MV-4-11 (cell line): ENCODE results near the gene PRORP.
"Not testable (repeated sequence)": the region's sequence is repeated elsewhere in the genome, so short reads cannot be mapped to it uniquely, and the experiment has no call there.

Source experiments
- DNase-seq: peaks from one replicate; lab custom pipeline; 2025; lab: John Stamatoyannopoulos, UW

PRORP gene

DNA sequence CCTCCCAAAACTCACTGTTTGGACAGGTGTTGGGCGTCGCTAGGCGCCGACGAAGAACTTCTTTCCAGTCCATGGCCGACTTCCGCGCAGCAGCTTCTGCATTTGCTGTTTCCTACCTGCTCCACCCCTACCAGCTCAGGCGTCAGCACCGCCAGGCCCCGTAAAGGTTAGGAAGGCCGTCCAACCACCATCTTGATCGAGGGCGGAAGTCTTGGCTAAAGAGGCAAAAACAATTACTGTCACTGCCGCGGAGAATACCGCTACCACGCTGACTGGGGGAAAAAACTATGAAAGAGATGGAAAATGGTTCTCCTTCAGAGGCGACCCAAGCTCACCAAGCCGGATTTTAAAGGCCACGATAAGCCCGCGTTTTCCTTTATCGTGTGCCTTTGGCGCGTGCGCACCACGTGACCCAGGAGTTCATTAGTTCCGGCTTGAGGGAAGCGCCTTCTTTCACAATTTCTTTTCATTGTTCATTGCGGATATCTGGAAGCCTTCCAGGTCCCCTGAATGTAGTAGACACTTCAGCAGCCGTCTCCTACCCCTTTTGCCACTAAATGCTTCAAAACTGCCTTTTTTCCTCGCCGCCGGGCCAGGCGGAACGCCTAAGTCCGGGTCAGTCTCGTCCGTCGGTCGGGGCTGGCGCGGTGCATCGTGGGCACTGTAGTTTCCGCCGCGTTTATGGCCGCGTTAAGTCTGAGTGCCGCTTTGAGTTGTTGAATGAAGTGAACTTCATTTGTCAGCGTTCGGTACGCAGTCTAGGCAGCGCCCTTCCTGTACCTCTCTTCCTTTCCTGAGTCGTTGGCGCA, at the start of gene PRORP, which contains the start of gene PPP2R3C:
TSS of gene PRORP (plus strand) at position 666 of the 809 bp plus-strand sequence. CDS start 694 bp downstream, outside the sequence.
TSS of gene PPP2R3C (minus strand) at position 104 of the 809 bp plus-strand sequence. CDS start at position 73, 31 bp downstream.
- DNase-seq = peak; percentile 91

DNA sequence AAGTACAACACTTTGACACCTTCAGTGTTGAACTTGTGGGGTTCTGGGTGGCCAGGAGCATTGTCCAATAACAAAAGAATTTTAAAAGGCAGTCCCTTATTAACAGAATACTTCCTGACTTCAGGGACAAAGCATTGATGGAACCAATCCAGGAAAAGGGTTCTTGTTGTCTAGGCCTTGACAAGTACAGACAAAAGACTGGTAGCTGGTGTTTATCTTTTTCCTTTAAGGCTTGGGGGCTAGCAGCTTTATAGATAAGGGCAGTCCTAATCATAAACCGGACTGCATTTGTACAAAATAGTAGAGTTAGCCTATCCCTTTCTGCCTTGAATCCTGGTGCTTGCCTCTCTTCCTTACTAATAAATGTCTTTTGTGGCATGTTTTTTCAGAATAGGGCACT, 48.9 kb upstream of the PRORP start:
- no peak for DNase-seq

DNA sequence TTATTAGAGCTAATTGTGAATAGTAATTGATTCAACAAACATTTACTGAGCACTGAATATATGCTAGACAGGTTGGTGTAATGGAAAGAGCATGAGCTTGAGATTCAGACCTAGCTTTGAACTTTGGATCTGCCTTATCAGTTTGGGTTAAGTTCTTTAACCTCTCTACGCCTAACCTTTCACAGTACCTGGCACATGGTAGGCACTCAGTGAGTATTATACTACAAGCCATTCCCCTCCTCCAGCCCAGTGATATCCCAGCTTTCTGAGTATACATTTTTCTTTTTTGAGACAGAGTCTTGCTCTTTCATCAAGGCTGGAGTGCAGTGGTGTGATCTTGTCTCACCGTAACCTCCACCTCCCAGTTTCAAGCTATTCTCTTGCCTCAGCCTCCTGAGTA, 44.3 kb upstream of the PRORP start:
- no peak for DNase-seq

DNA sequence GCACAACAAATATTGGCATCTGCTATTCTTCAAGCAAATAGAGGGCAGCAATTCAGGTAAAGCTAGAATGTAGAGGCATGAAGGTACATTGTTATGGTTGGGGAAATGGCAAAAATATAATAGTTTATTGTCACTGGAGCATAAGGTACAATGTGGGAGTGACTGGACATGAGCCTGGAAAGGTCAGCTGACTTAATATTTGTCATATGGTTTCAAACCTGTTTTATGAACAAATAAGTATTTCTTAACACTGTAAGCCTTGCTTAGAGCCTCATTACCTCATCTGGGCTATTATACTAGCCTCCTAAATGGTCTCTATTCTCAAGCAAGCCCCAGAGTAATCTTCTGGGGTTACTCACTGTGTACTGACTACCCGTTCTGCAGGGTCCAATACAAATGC, 42.6 kb upstream of the PRORP start:
- no peak for DNase-seq

DNA sequence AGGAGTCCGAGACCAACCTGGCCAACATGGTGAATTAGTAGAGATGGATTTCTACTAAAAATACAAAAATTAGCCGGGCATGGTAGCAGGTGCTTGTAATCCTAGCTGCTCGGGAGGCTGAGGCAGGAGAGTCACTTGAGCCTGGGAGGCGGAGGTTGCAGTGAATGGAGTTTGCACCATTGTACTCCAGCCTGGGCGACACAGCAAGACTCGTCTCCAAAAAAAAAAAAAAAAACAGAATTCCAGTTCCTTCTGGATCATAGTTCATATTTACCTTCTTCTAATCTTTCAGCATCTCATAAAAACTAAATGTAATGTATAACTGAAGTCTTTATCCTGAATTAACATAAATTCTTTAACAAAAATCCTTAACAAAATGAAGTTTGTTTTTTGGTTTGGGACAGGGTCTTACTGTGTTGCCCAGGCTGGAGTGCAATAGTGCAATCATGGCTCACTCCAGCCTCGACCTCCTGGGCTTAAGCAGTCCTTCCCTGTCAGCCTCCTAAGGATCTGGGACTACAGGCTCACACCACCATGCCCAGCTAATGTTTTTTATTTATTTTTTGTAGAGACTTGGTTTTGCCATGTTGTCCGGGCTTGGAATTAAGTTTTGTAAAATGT, 38.7 kb upstream of the PRORP start:
- DNase-seq = no peak

DNA sequence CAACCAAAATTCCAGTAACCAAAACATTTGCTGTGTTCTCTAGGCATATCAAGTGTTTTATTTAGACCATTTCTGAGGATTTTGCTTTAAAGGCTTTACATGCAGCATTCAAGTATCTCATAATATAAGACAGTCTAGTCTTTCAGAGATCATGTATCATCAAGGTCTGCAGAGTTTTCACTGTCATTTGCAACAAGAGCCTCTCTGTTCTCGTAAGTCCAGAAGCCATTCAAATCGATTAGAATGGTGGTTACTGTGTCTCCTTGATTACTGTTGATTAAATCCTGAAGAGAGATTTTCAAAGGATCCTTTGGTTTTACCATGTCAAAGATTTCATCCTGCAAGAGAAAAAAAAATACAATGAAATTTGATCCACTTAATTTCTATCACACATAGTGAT, 36.9 kb upstream of the PRORP start:
- DNase-seq = no peak

DNA sequence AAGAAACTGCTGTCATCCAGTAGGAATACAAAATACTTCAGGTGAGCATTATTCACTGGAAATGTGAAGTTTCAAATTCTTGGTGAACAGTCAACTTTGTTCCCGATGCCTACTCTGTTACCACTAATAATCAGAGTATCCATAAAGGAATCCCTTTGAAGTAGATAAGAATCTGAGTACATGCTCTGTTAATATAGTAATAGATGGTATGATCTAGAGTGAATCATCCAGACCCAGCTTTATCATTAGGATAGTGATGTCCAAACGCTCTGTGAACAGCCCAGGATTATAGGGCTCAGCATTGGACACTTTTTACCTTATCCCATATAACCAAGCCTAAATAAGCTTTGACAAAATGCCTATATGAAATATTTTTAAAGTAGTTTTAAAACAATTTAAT, 33.8 kb upstream of the PRORP start:
- no peak for DNase-seq

DNA sequence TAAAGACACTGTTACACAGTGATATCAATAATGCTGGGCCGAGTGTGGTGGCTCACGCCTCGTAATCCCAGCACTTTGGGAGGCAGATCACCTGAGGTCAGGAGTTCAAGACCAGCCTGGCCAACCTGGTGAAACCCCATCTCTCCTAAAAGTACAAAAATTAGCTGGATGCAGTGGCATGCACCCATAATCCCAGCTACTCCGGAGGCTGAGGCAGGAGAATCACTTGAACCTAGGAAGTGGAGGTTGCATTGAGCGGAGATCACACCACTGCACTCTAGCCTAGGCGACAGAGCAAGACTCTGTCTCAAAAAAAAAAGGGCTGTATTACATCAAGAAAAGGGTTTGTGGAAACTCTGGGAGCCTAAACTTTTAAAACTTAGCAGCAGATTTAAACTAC, 27.7 kb upstream of the PRORP start:
- DNase-seq = not testable (repeated sequence)

DNA sequence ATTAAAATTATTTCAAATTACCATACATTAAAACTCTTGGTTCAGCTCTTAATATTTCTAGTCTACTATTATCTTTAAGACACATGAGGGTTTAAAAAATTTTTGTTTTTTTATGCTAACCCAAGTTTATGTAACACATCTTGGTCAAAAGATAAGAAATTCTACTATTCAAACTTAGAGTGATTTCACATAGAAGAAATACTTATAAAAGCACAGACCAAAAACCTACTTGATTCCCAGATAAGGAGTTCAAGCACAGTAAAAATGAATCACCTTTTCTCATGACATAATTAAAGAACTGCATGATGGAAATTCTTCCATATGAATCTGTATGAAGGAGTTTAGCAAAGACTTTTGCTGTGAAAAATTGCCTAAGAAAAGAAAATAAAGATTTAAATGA, 14.5 kb upstream of the PRORP start:
- DNase-seq = no peak

DNA sequence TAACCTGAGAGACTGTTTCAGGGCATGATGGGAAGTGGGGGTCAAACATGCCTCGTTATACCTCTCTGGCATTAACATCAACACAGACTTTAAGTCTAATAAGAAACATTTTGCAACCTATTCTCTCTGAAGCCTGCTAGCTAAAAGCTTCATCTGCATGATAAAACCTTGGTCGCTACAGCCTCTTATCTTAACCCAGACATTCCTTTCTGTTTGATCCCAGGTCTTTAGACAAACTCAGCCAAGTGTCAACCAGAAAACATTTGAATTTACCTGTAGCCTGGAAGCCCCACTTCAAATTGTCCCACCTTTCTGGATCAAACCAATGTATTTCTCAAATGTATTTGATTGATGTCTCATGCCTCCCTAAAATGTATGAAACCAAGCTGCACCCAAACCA, 9.7 kb upstream of the PRORP start:
- DNase-seq = no peak

DNA sequence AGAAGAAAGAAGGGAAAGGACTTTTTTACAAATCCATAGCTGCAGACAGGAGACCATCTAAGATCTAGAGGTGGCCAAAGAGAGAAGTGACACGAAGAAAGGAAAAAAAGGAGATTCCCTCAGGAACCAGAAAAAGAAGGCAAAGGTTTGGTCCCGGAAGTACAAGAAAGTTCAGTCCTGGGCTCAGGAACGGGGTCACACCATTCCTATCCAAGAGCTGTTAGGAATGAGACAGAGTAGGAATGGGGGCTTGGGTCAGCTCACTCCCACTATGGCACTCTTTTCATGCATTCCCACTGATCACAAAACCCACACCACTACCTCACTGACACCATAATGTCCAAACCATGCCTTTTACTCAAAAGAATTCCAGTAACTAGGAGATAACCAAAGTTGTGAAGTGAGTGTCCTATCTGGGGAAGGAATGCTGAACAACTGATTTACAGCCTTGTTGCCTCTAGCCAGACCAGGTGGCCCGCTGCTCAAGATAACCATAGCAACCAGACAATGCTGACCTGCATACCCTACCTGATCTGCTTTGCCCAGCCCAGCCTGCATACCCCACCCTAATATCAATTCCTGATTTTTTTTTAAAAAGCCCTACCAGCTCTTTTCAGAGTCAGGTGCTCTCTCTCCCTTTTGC, 8.9 kb upstream of the PRORP start:
- no peak for DNase-seq

DNA sequence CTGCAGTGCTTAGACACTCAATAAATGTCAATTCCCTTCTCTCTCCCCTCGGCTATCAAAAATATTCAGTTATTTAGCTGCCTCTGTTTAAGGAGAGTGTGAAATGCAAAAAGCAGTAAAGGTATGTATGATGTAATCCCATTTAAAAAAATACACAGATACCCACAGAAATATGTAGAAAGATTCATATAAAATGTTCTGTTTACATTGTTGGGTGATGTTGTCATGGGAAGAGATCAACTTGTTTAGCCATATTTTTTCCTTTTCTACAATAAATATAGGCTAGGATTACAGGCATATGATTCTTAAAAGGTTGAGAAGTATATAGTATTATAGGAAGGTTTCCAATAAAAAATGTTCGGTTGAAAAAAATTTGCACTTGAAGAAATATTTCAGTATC, 8.3 kb upstream of the PRORP start:
- no peak for DNase-seq

DNA sequence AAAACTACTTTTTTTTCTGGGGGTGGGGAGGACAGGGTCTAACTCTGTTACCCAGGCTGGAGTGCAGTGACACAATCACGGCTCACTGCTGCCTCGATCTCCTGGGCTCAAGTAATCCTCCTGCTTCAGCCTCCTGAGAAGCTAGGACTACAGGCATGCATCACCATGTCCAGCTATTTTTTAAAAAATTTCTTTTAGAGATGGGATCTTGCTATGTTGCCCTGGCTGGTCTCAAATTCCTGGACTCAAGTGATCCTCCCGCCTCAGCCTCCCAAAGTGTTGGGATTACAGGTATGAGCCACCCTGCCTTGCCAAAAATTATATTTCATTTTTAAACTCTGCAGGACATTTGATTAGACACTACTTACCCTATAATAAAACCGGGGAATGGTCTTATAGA, 6.1 kb upstream of the PRORP start:
- no peak for DNase-seq

DNA sequence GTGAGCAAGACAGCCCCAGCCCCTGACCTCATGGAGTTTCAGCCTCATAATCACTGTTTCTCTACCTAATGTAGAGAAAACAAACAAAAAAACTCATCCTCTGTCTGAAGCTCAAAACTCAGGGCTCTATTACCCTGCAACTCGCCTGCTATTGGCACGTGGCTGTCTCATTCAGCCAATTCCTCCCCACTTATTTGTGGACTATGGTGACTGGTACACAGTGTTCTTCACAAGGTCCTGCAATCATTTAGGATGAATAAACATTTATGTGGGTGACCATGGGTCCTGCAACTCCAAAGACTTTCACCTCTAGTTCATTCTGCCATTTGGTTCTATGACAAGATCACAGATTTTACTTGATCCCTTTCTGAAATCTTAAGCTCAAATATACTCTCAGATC, 5.2 kb upstream of the PRORP start:
- no peak for DNase-seq

DNA sequence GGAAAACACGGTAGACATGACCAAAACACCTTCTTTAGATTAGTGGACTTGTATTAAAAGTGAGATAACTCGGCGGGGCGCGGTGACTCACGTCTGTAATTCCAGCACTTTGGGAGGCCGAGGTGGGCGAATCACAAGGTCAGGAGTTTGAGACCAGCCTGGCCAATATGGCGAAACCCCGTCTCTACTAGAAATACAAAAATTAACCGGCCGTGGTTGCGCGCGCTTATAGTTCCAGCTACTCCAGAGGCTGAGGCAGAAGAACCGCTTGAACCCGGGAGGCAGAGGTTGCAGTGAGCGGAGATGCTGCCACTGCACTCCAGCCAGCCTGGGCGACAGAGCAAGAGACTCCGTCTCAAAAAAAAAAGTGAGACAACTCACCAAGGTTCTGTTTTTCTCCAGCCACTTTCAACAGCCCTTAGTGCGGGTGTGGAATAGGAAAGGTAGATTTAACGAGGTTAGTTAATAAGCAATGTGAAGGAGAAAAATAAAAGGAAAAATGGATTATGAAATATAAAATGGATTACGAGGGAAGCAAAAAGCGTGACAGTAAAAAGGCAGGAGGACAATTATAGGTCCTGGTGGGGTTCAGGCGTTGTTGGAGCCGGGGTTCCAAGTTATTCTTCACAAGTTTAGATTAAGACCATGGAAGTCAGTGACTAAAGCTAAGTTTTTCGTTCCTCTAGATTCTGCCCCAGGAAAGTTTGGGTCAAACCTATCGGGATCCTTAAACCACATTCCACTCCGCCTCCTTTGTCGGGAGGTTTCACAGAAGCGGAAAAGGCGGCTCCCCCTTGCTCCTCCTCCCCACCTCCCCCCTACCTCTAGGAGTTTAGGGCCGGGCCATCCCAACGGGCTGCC, 1.1 kb upstream of the PRORP start:
- DNase-seq = no peak

DNA sequence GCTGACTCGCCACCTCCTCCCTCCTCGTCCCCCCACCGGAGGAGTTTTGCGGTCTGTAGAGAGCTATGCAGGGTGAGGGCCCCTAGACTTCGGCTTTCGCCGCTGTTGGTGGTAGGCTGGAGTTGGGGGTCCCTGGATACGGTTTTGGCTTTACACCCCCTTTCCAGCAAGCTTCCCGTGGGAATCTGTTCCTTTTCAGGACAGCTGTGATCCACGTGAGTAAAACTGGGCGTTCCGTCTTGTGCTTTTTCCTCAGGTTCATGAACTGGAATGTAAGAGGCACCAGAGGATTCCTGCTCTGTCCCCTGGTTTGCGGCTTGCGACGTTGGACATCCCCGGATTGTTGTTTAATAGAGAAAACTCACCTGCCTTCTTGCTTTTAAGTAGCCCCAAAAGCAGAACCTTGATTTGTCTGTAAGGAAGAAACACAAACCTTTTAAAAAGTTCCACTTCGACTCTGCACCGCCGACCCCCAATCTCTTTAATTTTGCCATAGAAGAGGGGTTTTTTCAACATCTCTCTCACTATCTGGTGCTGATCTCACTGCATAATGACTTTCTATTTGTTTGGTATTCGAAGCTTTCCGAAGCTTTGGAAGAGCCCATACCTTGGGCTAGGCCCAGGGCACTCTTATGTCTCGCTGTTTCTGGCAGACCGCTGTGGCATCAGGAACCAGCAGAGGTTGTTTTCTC, 490 bp downstream of the PRORP start:
- DNase-seq = no peak

DNA sequence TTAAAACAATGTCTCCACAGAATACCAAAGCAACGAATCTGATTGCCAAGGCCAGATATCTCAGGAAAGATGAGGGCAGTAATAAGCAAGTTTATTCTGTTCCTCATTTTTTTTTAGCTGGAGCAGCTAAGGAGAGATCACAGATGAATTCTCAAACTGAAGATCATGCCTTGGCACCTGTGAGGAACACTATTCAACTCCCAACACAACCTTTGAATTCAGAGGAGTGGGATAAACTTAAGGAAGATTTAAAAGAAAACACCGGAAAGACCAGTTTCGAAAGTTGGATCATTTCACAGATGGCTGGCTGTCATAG, 994 bp downstream of the PRORP start:
- no peak for DNase-seq

DNA sequence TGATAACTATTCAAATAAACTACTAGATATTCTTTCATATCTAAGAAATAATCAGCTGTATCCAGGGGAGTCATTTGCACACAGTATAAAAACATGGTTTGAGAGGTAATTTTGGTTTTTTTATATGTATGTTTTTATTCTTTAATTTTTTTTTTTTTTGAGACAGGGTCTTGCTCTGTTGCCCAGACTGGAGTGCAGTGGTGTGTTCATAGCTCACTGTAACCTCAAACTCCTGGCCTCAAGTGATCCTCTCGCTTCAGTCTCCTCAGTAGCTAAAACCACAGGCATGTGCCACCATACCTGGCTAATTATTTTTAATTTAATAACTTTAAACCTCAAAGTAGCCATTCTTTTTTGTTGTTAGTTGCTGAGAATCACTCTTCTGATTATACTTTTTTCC, 1.8 kb downstream of the PRORP start:
- DNase-seq = no peak

DNA sequence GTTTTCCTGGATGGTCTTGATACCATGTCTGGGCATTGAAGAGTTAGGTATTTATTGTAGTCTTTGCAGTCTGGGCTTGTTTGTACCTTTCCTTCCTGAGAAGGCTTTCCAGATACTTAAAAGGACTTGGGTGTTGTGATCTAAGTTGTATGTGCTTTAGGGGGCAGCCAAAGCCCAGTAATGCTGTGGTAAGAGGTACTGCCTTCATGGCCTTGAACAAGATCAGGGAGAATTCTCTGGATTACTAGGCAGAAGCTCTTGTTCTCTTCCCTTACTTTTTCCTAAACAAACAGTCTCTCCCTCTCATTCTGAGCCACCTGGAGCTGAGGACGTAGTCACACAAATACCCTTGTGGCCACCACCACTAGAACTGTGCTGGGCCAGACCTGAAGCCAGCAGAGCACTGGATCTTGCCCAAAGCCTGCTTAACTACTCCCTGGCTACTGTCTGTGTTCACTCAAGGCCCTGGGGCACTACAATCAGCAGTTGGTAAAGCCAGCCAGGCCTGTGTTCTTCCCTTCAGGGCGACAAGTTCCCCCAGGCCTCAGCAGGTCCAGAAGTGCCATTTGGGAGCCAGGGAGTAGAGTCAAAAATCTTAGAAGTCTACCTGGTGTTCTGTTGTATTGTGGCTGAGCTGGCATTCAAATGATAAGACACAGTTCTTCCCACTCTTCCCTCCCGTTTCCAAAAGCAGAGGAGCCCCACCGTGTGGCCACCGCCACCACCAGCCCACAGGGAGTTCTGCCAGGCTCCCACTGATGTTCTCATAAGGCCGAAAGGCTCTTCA, 11.4 kb downstream of the PRORP start:
- no peak for DNase-seq

DNA sequence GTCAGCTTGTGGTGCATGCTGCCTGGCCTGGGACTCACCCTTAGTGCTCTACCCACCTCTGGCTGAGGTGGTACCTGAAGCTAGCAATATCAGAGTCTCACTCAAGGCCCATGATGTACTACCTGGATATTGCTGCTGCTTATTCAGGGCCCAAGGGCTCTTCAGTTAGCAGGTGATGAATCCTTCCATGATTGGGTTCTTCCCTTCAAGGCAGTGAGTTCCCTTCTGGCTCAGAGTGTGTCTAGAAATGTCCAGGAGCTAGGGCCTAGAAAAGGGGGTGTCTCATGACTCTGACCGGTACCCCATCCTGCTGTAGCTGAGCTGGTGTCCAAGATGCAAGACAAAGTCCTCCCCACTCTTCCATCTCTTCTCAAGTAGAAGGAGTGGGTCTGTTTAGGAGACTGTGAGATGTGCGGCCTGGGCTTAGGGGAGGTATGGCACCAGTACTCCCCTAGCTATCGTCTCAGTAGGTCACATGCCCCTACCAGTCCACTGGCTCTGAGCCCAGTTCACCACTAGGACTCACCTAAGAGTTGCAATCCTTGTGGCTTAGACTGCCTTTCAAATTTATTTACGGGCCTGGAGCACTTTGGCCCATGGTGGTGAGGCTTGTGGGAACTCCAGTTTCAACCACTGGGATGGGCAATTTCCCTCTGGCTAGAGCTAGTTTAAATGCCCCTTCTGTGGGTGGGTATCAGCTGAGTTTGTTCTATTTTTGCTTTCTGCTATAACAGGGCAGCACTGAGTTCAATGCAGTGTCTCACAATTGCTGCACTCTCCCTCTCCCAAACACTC, 12.2 kb downstream of the PRORP start:
- DNase-seq = peak; percentile 46
